KMS-11 (cell line): ENCODE data around the gene IGSF23.
A peak's percentile ranks its signal among the peaks of the same experiment; 100 is the strongest.

Experiments used
- H2AFZ ChIP-seq: fragments of 200-600 bp; sonication (generic); 2 replicates; pipeline ENCODE4 v1.6.1; 2016; ENCODE audit warnings: antibody characterized with exemption, mixed run types, low read depth
- H3K27ac ChIP-seq: fragments of 200-600 bp; sonication (generic); 2 replicates; pipeline ENCODE4 v1.6.1; 2016; ENCODE audit warnings: mild to moderate bottlenecking, mixed run types
- H3K27me3 ChIP-seq: fragments of 200-600 bp; sonication (generic); 2 replicates; pipeline ENCODE4 v1.6.1; 2017; ENCODE audit warnings: mild to moderate bottlenecking, low read depth, mixed run types, moderate library complexity; ENCODE audit not compliant: insufficient read depth
- H3K36me3 ChIP-seq: fragments of 200-600 bp; sonication (generic); 2 replicates; pipeline ENCODE4 v1.6.1; 2017; ENCODE audit warnings: mild to moderate bottlenecking, mixed run types; ENCODE audit not compliant: insufficient read depth
- H3K4me1 ChIP-seq: fragments of 200-600 bp; sonication (generic); 2 replicates; pipeline ENCODE4 v1.6.1; 2016; ENCODE audit warnings: mild to moderate bottlenecking, low read depth, mixed run types; ENCODE audit not compliant: poor library complexity, severe bottlenecking
- H3K4me2 ChIP-seq: fragments of 200-600 bp; sonication (generic); 2 replicates; pipeline ENCODE4 v1.7.0; 2016; ENCODE audit warnings: mild to moderate bottlenecking, mixed run types
- H3K4me3 ChIP-seq: fragments of 200-600 bp; sonication (generic); IDR thresholded peaks from 2 replicates; pipeline ENCODE4 v1.6.1; 2017; ENCODE audit warnings: low read depth, low read length, mixed read lengths; ENCODE audit not compliant: insufficient read depth
- H3K79me2 ChIP-seq: fragments of 200-600 bp; sonication (generic); 2 replicates; pipeline ENCODE4 v1.6.1; 2016; ENCODE audit warnings: low read depth, mixed run types; ENCODE audit not compliant: insufficient read depth
- H3K9ac ChIP-seq: fragments of 200-600 bp; sonication (generic); 2 replicates; pipeline ENCODE4 v1.6.1; 2016; ENCODE audit warnings: mild to moderate bottlenecking, mixed run types
- H4K20me1 ChIP-seq: fragments of 200-600 bp; sonication (generic); 2 replicates; pipeline ENCODE4 v1.6.1; 2016; ENCODE audit warnings: mild to moderate bottlenecking, mixed run types; ENCODE audit not compliant: insufficient read depth
- CTCF ChIP-seq: fragments of 200-600 bp; sonication (generic); conservative IDR thresholded peaks from 2 replicates; pipeline ENCODE4 v1.6.1; 2017; ENCODE audit warnings: low read depth, mild to moderate bottlenecking, antibody characterized with exemption, low read length, moderate library complexity, mixed read lengths

Gene IGSF23

GRCh38 chr19:44573627-44574026, 39.7 kb upstream of the IGSF23 start:
- no peak overlapping the region for H3K4me2 ChIP-seq
- no peak overlapping the region for H3K27ac ChIP-seq

DNA sequence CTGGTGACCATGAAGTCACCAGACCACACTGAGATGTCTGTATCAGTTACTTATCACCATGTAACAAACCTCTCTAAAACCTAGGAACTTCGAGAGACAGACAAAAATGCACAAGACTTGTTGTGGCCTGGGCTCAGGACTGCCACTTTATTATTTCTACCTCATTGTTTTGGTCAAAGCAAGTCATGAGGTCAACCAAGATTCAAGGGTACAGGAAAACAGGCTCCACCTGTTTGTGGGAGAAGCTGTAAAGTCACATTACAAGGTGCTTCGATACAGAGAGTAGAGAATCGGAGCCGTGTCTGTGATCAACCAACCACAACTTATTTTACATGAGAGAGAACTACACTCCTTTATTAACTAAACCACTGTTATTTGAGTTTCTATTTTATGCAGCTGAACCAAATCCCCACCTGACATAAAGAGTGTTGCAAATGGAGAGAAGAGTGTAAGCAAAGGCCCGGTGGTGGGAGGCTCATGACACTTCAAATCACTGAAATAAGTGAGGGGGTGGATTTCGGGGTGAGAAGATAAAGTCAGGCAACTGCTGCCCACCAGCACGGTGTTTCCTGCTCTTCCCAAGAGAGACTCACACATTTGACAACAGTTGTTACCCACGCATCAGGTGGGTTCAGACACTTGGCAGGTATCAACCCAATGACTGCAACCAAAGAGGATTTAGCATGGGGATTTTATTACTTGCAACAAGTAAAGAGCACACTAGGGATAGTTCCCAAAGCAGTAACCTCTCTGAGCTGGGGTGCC, 39.0 kb upstream of the IGSF23 start:
- Histone ChIP-seq H3K4me3 (no peak overlapping the region), H3K4me2 (no peak overlapping the region), H3K27me3 (no peaks in the 10 kb centered on the region), H3K79me2 (no peaks in the 10 kb centered on the region), H3K4me1 (peaks cover 7% of the 10 kb centered on the region), H3K36me3 (no peaks in the 10 kb centered on the region), H2AFZ (no peak overlapping the region), H3K9ac (no peak overlapping the region), H4K20me1 (no peaks in the 10 kb centered on the region), H3K27ac (no peak overlapping the region)
- no peak for TF ChIP-seq CTCF

More at GRCh38 chr19:44573627-44574026, 39.7 kb upstream of the IGSF23 start:
- no peaks in the 10 kb centered on the region for H3K27me3 ChIP-seq
- peaks cover 7% of the 10 kb centered on the region for H3K4me1 ChIP-seq
- no peak for TF ChIP-seq CTCF
- H3K79me2 ChIP-seq = no peaks in the 10 kb centered on the region
- H3K4me3 ChIP-seq = no peak overlapping the region
- no peaks in the 10 kb centered on the region for H4K20me1 ChIP-seq
- H2AFZ ChIP-seq = no peak overlapping the region
- H3K36me3 ChIP-seq = no peaks in the 10 kb centered on the region
- no peak overlapping the region for H3K9ac ChIP-seq

GRCh38 chr19:44575116-44575700, 38.2 kb upstream of the IGSF23 start:
- no peak overlapping the region for H3K4me2 ChIP-seq
- H3K27ac ChIP-seq = no peak overlapping the region
- H3K4me1 ChIP-seq = peaks cover 7% of the 10 kb centered on the region

GRCh38 chr19:44576843-44577565, 36.4 kb upstream of the IGSF23 start:
- H3K9ac ChIP-seq = no peak overlapping the region
- H3K79me2 ChIP-seq = no peaks in the 10 kb centered on the region
- no peaks in the 10 kb centered on the region for H3K36me3 ChIP-seq
- H3K4me1 ChIP-seq = no peaks in the 10 kb centered on the region
- H2AFZ ChIP-seq = no peak overlapping the region
- peak; percentile 65; the same call in 1 of the 2 replicates for TF ChIP-seq CTCF
- no peak overlapping the region for H3K4me3 ChIP-seq
- H4K20me1 ChIP-seq = no peaks in the 10 kb centered on the region
- no peak overlapping the region for H3K4me2 ChIP-seq
- no peak overlapping the region for H3K27ac ChIP-seq
- no peaks in the 10 kb centered on the region for H3K27me3 ChIP-seq

More at GRCh38 chr19:44575116-44575700, 38.2 kb upstream of the IGSF23 start:
- Histone ChIP-seq H3K4me3 (no peak overlapping the region), H3K27me3 (no peaks in the 10 kb centered on the region), H2AFZ (no peak overlapping the region), H3K9ac (no peak overlapping the region), H3K79me2 (no peaks in the 10 kb centered on the region), H3K36me3 (no peaks in the 10 kb centered on the region), H4K20me1 (no peaks in the 10 kb centered on the region)
- TF ChIP-seq CTCF = no peak
